ENCODE results near the gene EEF1AKMT2. TPM values are rescaled to one million over a fixed set of nuclear protein-coding genes. Genes with fewer than 3 reads are reported as not detected.
"Not testable (repeated sequence)": the region's sequence is repeated elsewhere in the genome, so short reads cannot be mapped to it uniquely, and the experiment has no call there.

The EEF1AKMT2 gene
- total RNA-seq (2012; rRNA removed) = 15.1 and 18.3 TPM in 2 replicates

GRCh38 chr10:124791547-124792348 is at the start of gene EEF1AKMT2:
Gene EEF1AKMT2 (minus strand): TSS chr10:124791887. CDS start chr10:124791833, 54 bp downstream.
- H3K9me3 ChIP-seq (replicated peaks; ENCODE audit: low read length) = no peaks in the 10 kb centered on the region
- H3K9ac ChIP-seq (ENCODE audit: low read depth, low read length) = peak within 1 kb of the TSS; percentile 98
- H3K4me3 ChIP-seq (ENCODE audit: low read length) = peak within 1 kb of the TSS; percentile 93
- H3K27me3 ChIP-seq (ENCODE audit: control insufficient read depth, insufficient read depth, low read length) = no peaks in the 10 kb centered on the region
- H3K4me1 ChIP-seq (ENCODE audit: control insufficient read depth, insufficient read depth, low read length) = peaks cover 3% of the 10 kb centered on the region
- peak within 1 kb of the TSS; percentile 96 for H3K4me2 ChIP-seq (ENCODE audit: low read length)
- peaks cover 21% of the 10 kb centered on the region for H3K36me3 ChIP-seq (ENCODE audit: insufficient read depth, low read length)

GRCh38 chr10:124837687-124838086 is 46.0 kb upstream of the EEF1AKMT2 start:
- Histone ChIP-seq H3K4me2 (ENCODE audit: low read length) (no peak overlapping the region), H3K4me3 (ENCODE audit: low read length) (no peak overlapping the region), H3K27me3 (ENCODE audit: control insufficient read depth, insufficient read depth, low read length) (no peaks in the 10 kb centered on the region), H3K4me1 (ENCODE audit: control insufficient read depth, insufficient read depth, low read length) (no peaks in the 10 kb centered on the region), H3K36me3 (ENCODE audit: insufficient read depth, low read length) (peaks cover 34% of the 10 kb centered on the region), H3K9ac (ENCODE audit: low read depth, low read length) (no peak overlapping the region), H3K9me3 (replicated peaks; ENCODE audit: low read length) (no peaks in the 10 kb centered on the region)

- H3K4me1 ChIP-seq (ENCODE audit: control insufficient read depth, insufficient read depth, low read length) = no peaks in the 10 kb centered on the region
- H3K4me2 ChIP-seq (ENCODE audit: low read length) = no peak overlapping the region
- H3K27me3 ChIP-seq (ENCODE audit: control insufficient read depth, insufficient read depth, low read length) = no peaks in the 10 kb centered on the region
- no peak overlapping the region for H3K4me3 ChIP-seq (ENCODE audit: low read length)
- H3K9ac ChIP-seq (ENCODE audit: low read depth, low read length) = no peak overlapping the region
- H3K9me3 ChIP-seq (replicated peaks; ENCODE audit: low read length) = no peaks in the 10 kb centered on the region
- peaks cover 66% of the 10 kb centered on the region for H3K36me3 ChIP-seq (ENCODE audit: insufficient read depth, low read length)
These were observed 39.4 kb upstream of the EEF1AKMT2 start for GRCh38 chr10:124831116-124831515.

GRCh38 chr10:124830445-124830844 is 38.8 kb upstream of the EEF1AKMT2 start:
- Histone ChIP-seq H3K9me3 (replicated peaks; ENCODE audit: low read length) (no peaks in the 10 kb centered on the region), H3K4me2 (ENCODE audit: low read length) (no peak overlapping the region), H3K36me3 (ENCODE audit: insufficient read depth, low read length) (peaks cover 61% of the 10 kb centered on the region), H3K4me3 (ENCODE audit: low read length) (no peak overlapping the region), H3K4me1 (ENCODE audit: control insufficient read depth, insufficient read depth, low read length) (no peaks in the 10 kb centered on the region), H3K9ac (ENCODE audit: low read depth, low read length) (no peak overlapping the region), H3K27me3 (ENCODE audit: control insufficient read depth, insufficient read depth, low read length) (no peaks in the 10 kb centered on the region)

- Histone ChIP-seq H3K9me3 (replicated peaks; ENCODE audit: low read length) (no peaks in the 10 kb centered on the region), H3K36me3 (ENCODE audit: insufficient read depth, low read length) (peaks cover 53% of the 10 kb centered on the region)
These were observed 37.9 kb upstream of the EEF1AKMT2 start for GRCh38 chr10:124829447-124830115.

GRCh38 chr10:124827474-124827873 is 35.8 kb upstream of the EEF1AKMT2 start:
- Histone ChIP-seq H3K9ac (ENCODE audit: low read depth, low read length) (no peak overlapping the region), H3K27me3 (ENCODE audit: control insufficient read depth, insufficient read depth, low read length) (no peaks in the 10 kb centered on the region), H3K4me1 (ENCODE audit: control insufficient read depth, insufficient read depth, low read length) (no peaks in the 10 kb centered on the region), H3K9me3 (replicated peaks; ENCODE audit: low read length) (no peaks in the 10 kb centered on the region), H3K4me3 (ENCODE audit: low read length) (no peak overlapping the region), H3K36me3 (ENCODE audit: insufficient read depth, low read length) (peaks cover 43% of the 10 kb centered on the region), H3K4me2 (ENCODE audit: low read length) (no peak overlapping the region)

More at GRCh38 chr10:124829447-124830115, 37.9 kb upstream of the EEF1AKMT2 start:
- no peak overlapping the region for H3K4me2 ChIP-seq (ENCODE audit: low read length)
- H3K4me3 ChIP-seq (ENCODE audit: low read length) = no peak overlapping the region
- H3K9ac ChIP-seq (ENCODE audit: low read depth, low read length) = no peak overlapping the region
- H3K4me1 ChIP-seq (ENCODE audit: control insufficient read depth, insufficient read depth, low read length) = no peaks in the 10 kb centered on the region
- H3K27me3 ChIP-seq (ENCODE audit: control insufficient read depth, insufficient read depth, low read length) = no peaks in the 10 kb centered on the region

GRCh38 chr10:124826262-124826661 is 34.6 kb upstream of the EEF1AKMT2 start:
- no peaks in the 10 kb centered on the region for H3K27me3 ChIP-seq (ENCODE audit: control insufficient read depth, insufficient read depth, low read length)
- no peaks in the 10 kb centered on the region for H3K9me3 ChIP-seq (replicated peaks; ENCODE audit: low read length)
- peaks cover 38% of the 10 kb centered on the region for H3K36me3 ChIP-seq (ENCODE audit: insufficient read depth, low read length)
- no peak overlapping the region for H3K4me3 ChIP-seq (ENCODE audit: low read length)
- H3K4me2 ChIP-seq (ENCODE audit: low read length) = no peak overlapping the region
- H3K4me1 ChIP-seq (ENCODE audit: control insufficient read depth, insufficient read depth, low read length) = no peaks in the 10 kb centered on the region
- H3K9ac ChIP-seq (ENCODE audit: low read depth, low read length) = no peak overlapping the region

- Histone ChIP-seq H3K4me3 (ENCODE audit: low read length) (no peak overlapping the region), H3K4me1 (ENCODE audit: control insufficient read depth, insufficient read depth, low read length) (no peaks in the 10 kb centered on the region), H3K27me3 (ENCODE audit: control insufficient read depth, insufficient read depth, low read length) (no peaks in the 10 kb centered on the region), H3K9me3 (replicated peaks; ENCODE audit: low read length) (no peaks in the 10 kb centered on the region), H3K36me3 (ENCODE audit: insufficient read depth, low read length) (peaks cover 32% of the 10 kb centered on the region), H3K4me2 (ENCODE audit: low read length) (no peak overlapping the region), H3K9ac (ENCODE audit: low read depth, low read length) (no peak overlapping the region)
These were observed 34.0 kb upstream of the EEF1AKMT2 start for GRCh38 chr10:124825702-124826101.

GRCh38 chr10:124824932-124825331 is 33.2 kb upstream of the EEF1AKMT2 start:
- H3K9me3 ChIP-seq (replicated peaks; ENCODE audit: low read length); H3K4me3 ChIP-seq (ENCODE audit: low read length); H3K4me1 ChIP-seq (ENCODE audit: control insufficient read depth, insufficient read depth, low read length); H3K9ac ChIP-seq (ENCODE audit: low read depth, low read length); H3K4me2 ChIP-seq (ENCODE audit: low read length); H3K27me3 ChIP-seq (ENCODE audit: control insufficient read depth, insufficient read depth, low read length): not testable (repeated sequence)
- H3K36me3 ChIP-seq (ENCODE audit: insufficient read depth, low read length) = peaks cover 28% of the 10 kb centered on the region

GRCh38 chr10:124824507-124824906 is 32.8 kb upstream of the EEF1AKMT2 start:
- Histone ChIP-seq H3K9me3 (replicated peaks; ENCODE audit: low read length) (no peaks in the 10 kb centered on the region), H3K36me3 (ENCODE audit: insufficient read depth, low read length) (peaks cover 25% of the 10 kb centered on the region), H3K27me3 (ENCODE audit: control insufficient read depth, insufficient read depth, low read length) (no peaks in the 10 kb centered on the region), H3K4me3 (ENCODE audit: low read length) (no peak overlapping the region), H3K4me1 (ENCODE audit: control insufficient read depth, insufficient read depth, low read length) (no peaks in the 10 kb centered on the region), H3K4me2 (ENCODE audit: low read length) (no peak overlapping the region), H3K9ac (ENCODE audit: low read depth, low read length) (no peak overlapping the region)

- Histone ChIP-seq H3K4me1 (ENCODE audit: control insufficient read depth, insufficient read depth, low read length) (no peaks in the 10 kb centered on the region), H3K27me3 (ENCODE audit: control insufficient read depth, insufficient read depth, low read length) (no peaks in the 10 kb centered on the region), H3K4me2 (ENCODE audit: low read length) (no peak overlapping the region), H3K9me3 (replicated peaks; ENCODE audit: low read length) (no peaks in the 10 kb centered on the region), H3K36me3 (ENCODE audit: insufficient read depth, low read length) (peaks cover 30% of the 10 kb centered on the region), H3K9ac (ENCODE audit: low read depth, low read length) (no peak overlapping the region), H3K4me3 (ENCODE audit: low read length) (no peak overlapping the region)
These were observed 29.8 kb upstream of the EEF1AKMT2 start for GRCh38 chr10:124821520-124821919.
